Epithelial cell of esophagus (primary cell): ENCODE results near the gene SWSAP1.
"Not testable (repeated sequence)": the region's sequence is repeated elsewhere in the genome, so short reads cannot be mapped to it uniquely, and the experiment has no call there.

Experiments used
- DNase-seq: peaks from one replicate; pipeline ENCODE4 v3.0.0; 2010; ENCODE audit warnings: low read depth
- H3K4me3 ChIP-seq: 2 replicates; pipeline ENCODE4 v1.5.1; 2011; ENCODE audit warnings: mild to moderate bottlenecking, low read length, control low read depth
- TF ChIP-seq, protein P1 (sequence below): IDR thresholded peaks from 2 replicates; pipeline ENCODE4 v1.5.1; 2011; ENCODE audit warnings: low read depth, mild to moderate bottlenecking, low read length, control low read depth, inconsistent platforms; ENCODE audit not compliant: insufficient read depth; ENCODE audit errors: missing control alignments

The SWSAP1 gene

DNA sequence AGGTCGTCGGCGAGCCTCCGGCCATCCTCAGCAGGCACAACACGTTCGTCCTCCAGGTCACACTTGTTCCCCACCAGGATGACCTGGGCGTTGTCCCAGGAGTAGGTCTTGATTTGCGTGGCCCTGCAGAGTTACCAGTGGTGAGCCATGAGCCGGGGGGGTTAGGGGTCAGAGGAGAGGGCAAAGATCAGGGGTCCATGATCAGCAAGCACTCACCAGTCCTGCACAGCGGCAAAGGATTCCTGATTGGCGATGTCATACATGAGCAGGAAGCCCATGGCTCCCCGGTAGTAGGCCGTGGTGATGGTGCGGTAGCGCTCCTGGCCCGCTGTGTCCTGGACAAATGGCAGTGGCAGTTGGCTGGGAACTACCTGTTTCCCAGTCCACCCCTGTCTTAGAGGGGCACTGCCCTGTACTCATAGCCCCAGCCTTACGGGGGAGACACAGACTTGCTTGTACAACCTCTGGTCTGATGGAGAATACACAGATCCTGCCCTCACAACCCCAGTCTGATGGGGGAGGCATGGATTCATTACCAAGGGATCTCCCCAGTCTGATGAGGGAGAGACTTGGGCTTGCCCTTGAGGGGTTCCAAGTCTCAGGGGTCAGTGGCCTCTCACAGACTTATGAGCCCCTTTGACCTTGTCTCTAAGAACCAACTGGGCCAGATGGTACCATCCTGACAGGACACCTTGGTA is 38.9 kb upstream of the SWSAP1 start:
- H3K4me3 ChIP-seq: no peak overlapping the region
- no peak for DNase-seq
- TF ChIP-seq, protein P1, sequence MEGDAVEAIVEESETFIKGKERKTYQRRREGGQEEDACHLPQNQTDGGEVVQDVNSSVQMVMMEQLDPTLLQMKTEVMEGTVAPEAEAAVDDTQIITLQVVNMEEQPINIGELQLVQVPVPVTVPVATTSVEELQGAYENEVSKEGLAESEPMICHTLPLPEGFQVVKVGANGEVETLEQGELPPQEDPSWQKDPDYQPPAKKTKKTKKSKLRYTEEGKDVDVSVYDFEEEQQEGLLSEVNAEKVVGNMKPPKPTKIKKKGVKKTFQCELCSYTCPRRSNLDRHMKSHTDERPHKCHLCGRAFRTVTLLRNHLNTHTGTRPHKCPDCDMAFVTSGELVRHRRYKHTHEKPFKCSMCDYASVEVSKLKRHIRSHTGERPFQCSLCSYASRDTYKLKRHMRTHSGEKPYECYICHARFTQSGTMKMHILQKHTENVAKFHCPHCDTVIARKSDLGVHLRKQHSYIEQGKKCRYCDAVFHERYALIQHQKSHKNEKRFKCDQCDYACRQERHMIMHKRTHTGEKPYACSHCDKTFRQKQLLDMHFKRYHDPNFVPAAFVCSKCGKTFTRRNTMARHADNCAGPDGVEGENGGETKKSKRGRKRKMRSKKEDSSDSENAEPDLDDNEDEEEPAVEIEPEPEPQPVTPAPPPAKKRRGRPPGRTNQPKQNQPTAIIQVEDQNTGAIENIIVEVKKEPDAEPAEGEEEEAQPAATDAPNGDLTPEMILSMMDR: no peak

DNA sequence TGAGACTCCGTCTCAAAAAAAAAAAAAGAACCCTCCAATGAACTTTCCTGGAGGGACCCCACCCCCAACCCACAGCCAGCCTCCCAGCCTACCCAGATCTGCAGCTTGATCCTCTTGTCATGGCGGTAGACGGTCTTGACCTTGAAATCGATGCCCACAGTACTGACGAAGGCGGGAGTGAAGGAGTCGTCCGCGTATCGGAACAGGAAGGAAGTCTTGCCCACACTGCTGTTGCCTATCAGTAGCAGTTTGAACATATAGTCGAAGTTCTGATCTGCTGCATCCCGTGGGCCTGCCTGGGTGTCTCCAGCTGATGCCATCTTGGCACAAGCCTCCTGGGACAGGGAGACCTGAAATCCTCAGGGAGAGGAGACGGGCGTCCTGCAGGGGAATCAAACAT is 37.4 kb upstream of the SWSAP1 start:
- no peak overlapping the region for H3K4me3 ChIP-seq
- TF ChIP-seq, protein P1: no peak
- DNase-seq: no peak

DNA sequence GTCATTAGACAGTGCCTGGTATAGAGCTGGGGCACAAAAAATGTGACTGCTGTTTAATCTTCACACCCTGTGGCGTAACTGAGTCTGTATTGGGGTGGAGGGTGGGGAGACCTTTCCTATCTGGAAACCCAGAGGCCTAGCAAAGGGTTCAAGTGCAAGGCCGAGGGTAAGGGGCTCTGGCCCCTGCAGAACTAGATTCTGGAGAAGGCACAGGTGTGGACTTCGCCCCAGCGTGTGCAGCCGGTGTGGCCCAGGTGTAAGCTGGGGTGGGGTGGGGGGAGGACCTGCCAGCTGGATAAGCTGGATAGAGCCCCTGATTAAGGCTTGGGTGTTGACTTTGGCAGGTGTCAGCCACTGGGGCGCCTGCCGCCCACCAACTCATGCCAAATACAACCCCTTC is 36.3 kb upstream of the SWSAP1 start:
- no peak for DNase-seq
- TF ChIP-seq, protein P1: no peak
- H3K4me3 ChIP-seq: peak overlapping the region; percentile 67

DNA sequence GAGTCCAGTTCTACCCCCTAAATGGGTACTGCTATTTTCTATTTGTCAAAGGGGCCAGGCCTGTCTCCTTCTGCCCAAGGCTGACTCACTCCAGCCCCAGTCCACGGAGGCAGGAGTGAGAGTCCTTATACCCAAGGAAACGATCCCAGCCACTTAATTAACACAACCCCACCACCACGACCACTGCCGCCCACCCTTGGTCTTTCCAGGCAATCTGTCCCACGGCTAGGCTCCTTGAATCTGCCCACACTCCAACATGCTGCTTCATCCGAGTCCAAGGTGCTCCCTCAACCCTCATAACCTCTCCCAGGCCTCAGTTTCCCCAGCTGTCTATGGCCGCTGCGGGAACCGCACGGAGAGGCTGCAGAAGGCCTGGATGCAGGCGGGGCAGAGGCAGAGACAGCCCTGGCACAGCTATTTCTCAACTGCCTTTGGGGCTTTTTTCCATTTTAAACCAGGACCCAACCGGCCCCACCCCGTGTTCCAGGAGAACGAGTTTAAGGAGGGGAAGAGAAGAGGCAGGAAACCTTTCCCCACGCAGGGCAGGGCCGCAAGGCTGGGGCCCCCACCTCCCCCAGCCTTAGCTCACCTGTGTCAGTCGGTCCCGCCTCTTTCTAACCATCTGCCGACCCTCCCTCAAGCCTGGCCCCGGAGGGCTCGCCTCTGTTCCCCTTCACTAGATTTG is 35.8 kb upstream of the SWSAP1 start:
- peak; percentile 79 for DNase-seq
- TF ChIP-seq, protein P1: no peak
- H3K4me3 ChIP-seq: peak overlapping the region; percentile 67

DNA sequence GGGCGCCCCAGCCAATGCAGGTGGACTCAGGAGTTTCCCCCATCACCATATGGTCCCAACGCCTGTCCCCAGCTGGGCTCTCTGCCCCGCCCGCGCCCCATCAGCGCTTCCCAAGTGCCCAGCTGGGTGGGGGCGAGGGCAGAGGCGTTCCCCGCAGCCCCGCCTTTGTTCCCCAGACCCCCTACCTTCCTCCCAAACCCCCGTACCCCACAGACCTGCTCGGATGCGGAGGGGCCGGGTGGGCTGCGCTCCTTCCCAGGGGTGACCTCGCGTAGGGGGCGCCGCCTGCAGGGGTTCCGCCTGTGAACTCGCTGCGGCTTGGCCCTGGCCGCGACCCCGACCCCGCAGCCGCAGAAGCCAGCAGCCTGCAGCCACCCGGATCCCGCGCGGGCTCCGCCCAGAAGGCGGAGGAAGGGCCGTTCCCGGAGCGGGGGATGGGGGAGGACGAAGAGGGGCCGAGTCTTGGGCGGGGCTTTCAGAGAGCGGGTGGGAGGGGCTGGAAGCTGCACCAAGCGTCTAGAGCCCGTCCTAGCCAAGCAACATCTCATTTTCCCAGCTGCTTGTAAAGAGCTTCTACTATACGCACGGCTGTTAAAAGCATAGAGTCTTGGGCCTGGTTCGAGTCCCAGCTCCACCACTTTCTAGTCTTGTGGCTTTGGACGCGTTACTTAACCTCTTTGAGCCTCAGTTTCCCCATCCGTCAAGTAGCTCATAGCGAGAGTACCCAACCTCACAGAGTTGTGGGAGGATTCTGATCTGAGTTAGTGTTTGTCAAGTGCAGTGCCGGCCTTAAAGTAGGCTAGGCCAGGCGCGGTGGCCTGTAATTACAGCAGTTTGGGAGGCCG is 35.0 kb upstream of the SWSAP1 start, which contains the start of gene RAB3D:
TSS of gene RAB3D (minus strand) at position 404 of the 845 bp plus-strand sequence. CDS start 2,258 bp downstream, outside the sequence.
- TF ChIP-seq, protein P1: no peak
- DNase-seq: peak; percentile 91
- peak within 1 kb of the TSS; percentile 67 for H3K4me3 ChIP-seq

DNA sequence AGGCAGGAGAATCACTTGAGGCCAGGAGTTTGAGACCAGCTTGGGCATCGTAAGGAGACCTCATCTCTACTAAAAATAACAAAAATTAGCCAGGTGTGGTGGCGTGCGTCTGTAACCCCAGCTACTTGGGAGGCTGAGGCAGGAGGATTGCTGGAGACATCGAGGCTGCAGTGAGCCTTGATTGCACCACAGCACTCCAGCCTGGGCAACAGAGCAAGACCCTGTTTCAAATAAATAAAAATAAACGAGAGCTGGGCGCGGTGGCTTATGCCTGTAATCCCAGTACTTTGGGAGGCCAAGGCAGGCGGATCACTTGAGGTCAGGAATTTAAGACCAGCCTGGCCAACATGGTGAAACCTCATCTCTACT is 34.4 kb upstream of the SWSAP1 start:
- DNase-seq, H3K4me3 ChIP-seq: not testable (repeated sequence)

DNA sequence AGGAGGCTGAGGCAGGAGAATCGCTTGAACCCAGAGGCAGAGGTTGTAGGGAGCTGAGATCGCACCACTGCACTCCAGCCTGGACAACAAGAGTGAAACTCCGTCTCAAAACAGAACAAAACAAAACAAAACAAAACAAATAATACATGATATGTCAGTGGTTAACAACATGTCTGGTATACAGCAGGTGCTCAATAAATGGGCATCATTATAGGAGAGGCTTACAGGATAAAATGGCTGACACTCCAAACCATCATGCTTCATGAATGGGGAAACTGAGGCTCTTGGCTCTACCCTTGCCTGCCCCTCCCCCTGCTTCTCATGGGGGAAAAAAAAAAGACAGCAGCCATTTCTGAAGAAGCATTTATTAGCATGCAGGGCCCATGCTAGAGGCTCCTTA is 32.0 kb upstream of the SWSAP1 start:
- TF ChIP-seq, protein P1: no peak
- no peak overlapping the region for H3K4me3 ChIP-seq
- no peak for DNase-seq
